AG09309 (cell line): ENCODE data around the gene RTCA.

Experiments used
- DNase-seq: peaks from one replicate; pipeline ENCODE4 v3.0.0-alpha.2; 2010; ENCODE audit warnings: low read depth
- H3K4me3 ChIP-seq: 2 replicates; pipeline ENCODE4 v1.5.1; 2011; ENCODE audit warnings: mild to moderate bottlenecking, low read depth, low read length, moderate library complexity; ENCODE audit not compliant: control insufficient read depth
- CTCF ChIP-seq: IDR thresholded peaks from 2 replicates; pipeline ENCODE4 v1.5.1; 2011; ENCODE audit warnings: mild to moderate bottlenecking, low read depth, low read length, inconsistent platforms; ENCODE audit not compliant: insufficient read depth, control insufficient read depth; ENCODE audit errors: missing control alignments

The RTCA gene

GRCh38 chr1:100268202-100268601 lies 2.2 kb downstream of the RTCA start:
- H3K4me3 ChIP-seq, result no peak overlapping the region
- DNase-seq, result no peak
- TF ChIP-seq CTCF, result no peak

- H3K4me3 ChIP-seq, result no peak overlapping the region
- DNase-seq, result no peak
- TF ChIP-seq CTCF, result no peak
These were observed 11.8 kb downstream of the RTCA start for GRCh38 chr1:100277866-100278265.

- H3K4me3 ChIP-seq, result no peak overlapping the region
- DNase-seq, result no peak
- no peak for TF ChIP-seq CTCF
These were observed 13.4 kb downstream of the RTCA start for GRCh38 chr1:100279358-100279923.

- H3K4me3 ChIP-seq, result no peak overlapping the region
- no peak for TF ChIP-seq CTCF
- DNase-seq, result no peak
These were observed 14.1 kb downstream of the RTCA start for GRCh38 chr1:100279954-100280682.

- no peak for DNase-seq
- H3K4me3 ChIP-seq, result no peak overlapping the region
- no peak for TF ChIP-seq CTCF
These were observed 18.6 kb downstream of the RTCA start for GRCh38 chr1:100284591-100284990.

- no peak for TF ChIP-seq CTCF
- H3K4me3 ChIP-seq, result no peak overlapping the region
- DNase-seq, result no peak
These were observed 21.1 kb downstream of the RTCA start for GRCh38 chr1:100287162-100287561.
